Kidney epithelial cell (primary cell): Measurements from ENCODE around the gene GPR146. TPM values are rescaled to one million over a fixed set of nuclear protein-coding genes. Genes with fewer than 3 reads are reported as not detected.

Source experiments
- DNase-seq: peaks from one replicate; pipeline ENCODE4 v3.0.0-alpha.2; 2010; ENCODE audit warnings: low read depth
- H3K27me3 ChIP-seq: 2 replicates; pipeline ENCODE4 v1.6.0; 2011; ENCODE audit warnings: low read length; ENCODE audit not compliant: control insufficient read depth, insufficient read depth
- H3K36me3 ChIP-seq: 2 replicates; pipeline ENCODE4 v1.5.1; 2011; ENCODE audit warnings: low read length; ENCODE audit not compliant: control insufficient read depth, insufficient read depth
- H3K4me3 ChIP-seq: 2 replicates; pipeline ENCODE4 v1.5.1; 2011; ENCODE audit warnings: low read depth, mild to moderate bottlenecking, control low read depth, low read length
- total RNA-seq: library from RNA; depleted of rRNA; stranded (reverse); fragments of >200 nt; gene quantifications from 2 replicates; pipeline ENCODE4 v1.2.3, GENCODE V29; 2015
- TF ChIP-seq, protein P1 (sequence below): IDR thresholded peaks from 2 replicates; pipeline ENCODE4 v1.5.1; 2011; ENCODE audit warnings: mild to moderate bottlenecking, moderate library complexity, low read length, control low read depth, inconsistent platforms; ENCODE audit not compliant: insufficient read depth, poor library complexity, severe bottlenecking

Gene GPR146
- total RNA-seq, 1 donor from 2014 or later, result 0.21 TPM

DNA sequence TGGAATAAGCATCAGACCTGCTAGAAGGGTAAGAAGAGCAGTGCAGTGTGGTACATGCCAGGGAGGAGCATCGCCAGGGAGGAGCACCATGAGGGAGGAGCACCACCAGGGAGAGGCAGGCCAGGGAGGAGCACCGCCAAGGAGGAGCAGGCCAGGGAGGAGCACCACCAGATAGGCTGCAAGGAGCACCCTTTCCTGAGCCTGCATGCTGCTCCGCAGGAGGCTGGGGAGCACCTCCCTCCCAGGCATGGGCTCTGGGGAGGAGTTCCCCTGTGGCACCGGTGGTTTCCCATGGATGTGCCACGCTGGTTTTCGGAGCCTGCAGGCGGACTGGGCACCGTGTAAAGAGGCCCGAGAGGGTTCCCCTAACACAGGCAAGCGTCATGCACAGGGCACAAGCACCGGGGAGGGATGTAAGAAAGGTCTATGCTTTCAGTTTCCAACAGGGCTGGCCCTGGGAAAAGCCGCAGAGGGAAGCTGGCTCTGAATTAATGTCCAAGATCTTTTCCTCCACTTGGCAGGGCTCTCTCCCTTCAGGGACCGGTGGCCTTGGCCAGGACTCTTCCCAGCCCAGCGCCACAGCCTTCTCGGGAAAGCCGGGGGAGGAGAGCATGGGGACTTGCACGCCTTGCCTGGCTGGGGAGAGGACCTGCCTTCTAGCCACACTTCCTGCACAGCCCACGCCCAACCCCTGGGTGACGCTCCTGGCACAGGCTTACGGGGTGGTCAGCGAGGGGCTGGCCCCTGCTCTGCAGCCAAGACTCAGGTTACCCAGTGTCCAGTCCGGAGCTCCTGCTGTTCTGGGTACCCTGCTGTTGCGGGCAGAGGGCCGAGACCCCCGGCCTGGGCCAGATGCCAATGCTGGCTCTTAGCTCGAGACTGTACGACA lies 32.1 kb downstream of the GPR146 start:
- no peaks in the 10 kb centered on the region for H3K36me3 ChIP-seq
- no peak for DNase-seq
- no peaks in the 10 kb centered on the region for H3K27me3 ChIP-seq
- H3K4me3 ChIP-seq, result no peak overlapping the region
- TF ChIP-seq, protein P1, sequence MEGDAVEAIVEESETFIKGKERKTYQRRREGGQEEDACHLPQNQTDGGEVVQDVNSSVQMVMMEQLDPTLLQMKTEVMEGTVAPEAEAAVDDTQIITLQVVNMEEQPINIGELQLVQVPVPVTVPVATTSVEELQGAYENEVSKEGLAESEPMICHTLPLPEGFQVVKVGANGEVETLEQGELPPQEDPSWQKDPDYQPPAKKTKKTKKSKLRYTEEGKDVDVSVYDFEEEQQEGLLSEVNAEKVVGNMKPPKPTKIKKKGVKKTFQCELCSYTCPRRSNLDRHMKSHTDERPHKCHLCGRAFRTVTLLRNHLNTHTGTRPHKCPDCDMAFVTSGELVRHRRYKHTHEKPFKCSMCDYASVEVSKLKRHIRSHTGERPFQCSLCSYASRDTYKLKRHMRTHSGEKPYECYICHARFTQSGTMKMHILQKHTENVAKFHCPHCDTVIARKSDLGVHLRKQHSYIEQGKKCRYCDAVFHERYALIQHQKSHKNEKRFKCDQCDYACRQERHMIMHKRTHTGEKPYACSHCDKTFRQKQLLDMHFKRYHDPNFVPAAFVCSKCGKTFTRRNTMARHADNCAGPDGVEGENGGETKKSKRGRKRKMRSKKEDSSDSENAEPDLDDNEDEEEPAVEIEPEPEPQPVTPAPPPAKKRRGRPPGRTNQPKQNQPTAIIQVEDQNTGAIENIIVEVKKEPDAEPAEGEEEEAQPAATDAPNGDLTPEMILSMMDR, result no peak

DNA sequence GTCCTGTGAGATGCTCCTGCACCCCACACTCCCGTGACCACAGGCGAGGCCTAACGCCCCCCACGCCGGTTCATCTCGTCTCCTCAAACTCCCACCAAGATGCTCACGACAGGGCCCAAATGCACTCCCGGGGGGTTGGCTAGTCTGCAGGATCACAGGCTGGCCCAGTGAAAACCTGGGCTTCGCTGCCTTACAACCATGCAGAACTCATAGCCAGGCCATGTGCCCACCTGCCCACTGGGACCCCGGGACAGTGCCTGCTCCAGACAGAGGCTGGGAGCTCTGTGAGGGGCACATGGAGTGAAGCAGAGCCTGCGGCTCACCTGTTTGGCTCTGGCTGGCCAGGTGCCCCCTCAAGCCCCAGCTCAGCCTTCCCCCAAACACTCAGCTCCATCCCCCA lies 34.2 kb downstream of the GPR146 start:
- Histone ChIP-seq H3K36me3 (no peaks in the 10 kb centered on the region), H3K4me3 (no peak overlapping the region), H3K27me3 (no peaks in the 10 kb centered on the region)
- TF ChIP-seq, protein P1, result no peak
- DNase-seq, result no peak

DNA sequence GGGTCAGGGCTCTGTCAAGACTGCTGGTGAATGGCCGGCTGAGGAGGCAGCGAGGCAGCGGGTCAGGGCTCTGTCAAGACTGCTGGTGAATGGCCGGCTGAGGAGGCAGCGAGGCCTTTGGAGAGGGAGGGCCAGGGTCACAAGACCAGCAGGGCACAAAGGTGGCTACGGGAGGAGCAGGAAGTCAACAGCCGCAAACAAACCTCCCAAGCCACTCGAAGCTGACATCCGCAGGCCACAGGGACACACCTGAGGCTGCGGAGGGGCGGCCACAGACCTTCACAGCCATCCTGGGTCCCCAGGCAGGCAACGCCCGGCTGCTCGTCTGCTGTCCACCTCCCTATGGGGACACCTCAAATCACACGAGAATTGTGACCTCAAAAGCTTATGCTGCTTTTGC lies 34.6 kb downstream of the GPR146 start:
- no peaks in the 10 kb centered on the region for H3K27me3 ChIP-seq
- TF ChIP-seq, protein P1, result no peak
- no peak overlapping the region for H3K4me3 ChIP-seq
- no peak for DNase-seq
- no peaks in the 10 kb centered on the region for H3K36me3 ChIP-seq

DNA sequence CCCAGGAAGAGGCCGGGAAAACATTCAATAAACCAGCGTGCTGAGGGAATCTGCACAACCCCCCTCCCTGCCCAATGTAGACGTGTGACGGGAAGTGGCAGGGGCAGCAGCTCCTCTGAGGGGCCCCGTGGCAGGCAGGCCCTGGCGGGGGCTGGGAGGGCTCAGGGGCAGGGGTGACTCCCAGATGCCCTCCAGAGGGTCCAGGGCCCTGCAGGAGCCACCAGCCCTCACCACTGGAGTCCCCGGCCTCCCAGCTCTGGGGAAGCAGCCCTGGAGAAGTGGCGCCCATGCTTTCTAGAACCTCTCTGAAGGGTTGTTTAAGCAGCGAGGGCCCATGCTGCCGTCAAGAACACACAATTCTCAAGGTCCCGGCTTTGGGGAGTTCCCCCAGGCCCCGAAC lies 35.2 kb downstream of the GPR146 start:
- TF ChIP-seq, protein P1, result no peak
- H3K27me3 ChIP-seq, result no peaks in the 10 kb centered on the region

DNA sequence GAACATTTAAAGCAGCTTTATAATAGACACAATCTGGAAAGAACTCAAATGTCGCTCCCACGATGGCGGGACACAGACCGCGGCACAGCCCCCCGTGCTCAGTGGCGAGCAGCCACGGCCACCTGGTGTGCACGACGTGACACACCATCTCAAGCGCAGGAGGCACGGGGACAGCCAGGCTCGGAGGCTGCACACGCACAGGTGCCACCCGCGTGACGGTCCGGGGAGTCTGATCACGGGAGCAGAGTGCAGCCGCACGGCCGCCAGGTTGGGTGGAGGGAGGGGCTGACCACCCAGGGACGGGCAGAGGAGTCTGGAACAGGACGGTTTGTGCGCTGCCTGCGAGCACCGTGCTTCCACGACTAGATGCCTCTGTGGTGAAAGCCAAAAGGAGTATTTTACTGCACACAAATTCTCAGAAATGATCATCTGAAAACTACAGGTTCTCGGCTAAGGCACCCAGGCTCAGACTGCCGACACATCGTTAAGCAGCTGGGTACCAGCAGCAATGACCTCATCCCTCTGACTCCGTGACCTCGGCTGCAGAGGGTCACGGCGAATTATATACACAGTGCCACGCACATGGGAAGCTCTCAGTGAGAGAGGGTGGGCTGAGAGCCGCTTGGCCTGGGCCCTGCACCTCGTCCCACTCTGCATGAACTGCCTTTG lies 36.0 kb downstream of the GPR146 start:
- TF ChIP-seq, protein P1, result no peak
- no peak for DNase-seq
- Histone ChIP-seq H3K36me3 (no peaks in the 10 kb centered on the region), H3K4me3 (no peak overlapping the region), H3K27me3 (no peaks in the 10 kb centered on the region)

More for the DNA sequence above, 35.2 kb downstream of the GPR146 start:
- Histone ChIP-seq H3K36me3 (no peaks in the 10 kb centered on the region), H3K4me3 (no peak overlapping the region)
- no peak for DNase-seq

DNA sequence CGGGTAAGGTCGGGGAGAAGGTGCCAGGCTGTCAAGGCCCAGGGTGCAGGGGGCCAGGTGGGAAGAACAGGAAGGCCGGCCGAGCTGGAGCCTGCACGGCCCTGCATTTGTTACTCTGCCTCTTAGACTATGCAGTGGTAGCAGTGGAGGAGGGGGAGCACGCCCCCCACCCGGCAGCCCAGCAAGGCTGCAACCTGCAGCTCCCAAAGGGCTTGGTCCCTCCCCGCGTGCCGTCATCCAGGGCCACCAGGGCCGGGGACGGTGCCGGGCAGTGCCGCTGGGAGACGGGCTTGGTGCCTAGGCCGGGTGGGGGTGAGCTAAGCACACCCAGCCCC lies 36.5 kb downstream of the GPR146 start:
- H3K36me3 ChIP-seq, result no peaks in the 10 kb centered on the region
- no peaks in the 10 kb centered on the region for H3K27me3 ChIP-seq
- TF ChIP-seq, protein P1, result no peak
- H3K4me3 ChIP-seq, result no peak overlapping the region
- no peak for DNase-seq
